Measurements from ENCODE around the gene PPP1R15A. TPM values are rescaled to one million over a fixed set of nuclear protein-coding genes. Genes with fewer than 3 reads are reported as not detected.

Gene PPP1R15A
- total RNA-seq, 1 experiment from 2014 or later = 41.2 TPM

DNA sequence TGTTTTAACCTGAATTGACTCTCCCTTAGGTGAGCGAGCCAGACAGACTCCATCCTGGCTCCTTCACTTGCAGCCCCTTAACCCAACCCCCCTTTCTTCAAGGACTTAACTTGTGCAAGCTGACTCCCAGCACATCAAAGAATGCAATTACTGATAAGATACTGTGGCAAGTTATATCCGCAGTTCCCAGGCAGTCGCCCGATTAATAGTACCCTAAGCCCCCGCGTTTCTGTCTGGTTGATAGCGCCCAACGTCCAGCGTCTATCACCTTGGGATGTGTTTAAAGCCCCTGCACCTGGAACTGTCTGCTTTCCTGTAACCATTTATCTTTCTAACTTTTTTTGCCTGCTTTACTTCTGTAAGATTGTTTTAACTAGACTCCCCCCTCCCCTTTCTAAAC, 42.1 kb upstream of the PPP1R15A start:
- POLR2A ChIA-PET (ENCODE audit: low non-redundant PET) = no interaction called here

DNA sequence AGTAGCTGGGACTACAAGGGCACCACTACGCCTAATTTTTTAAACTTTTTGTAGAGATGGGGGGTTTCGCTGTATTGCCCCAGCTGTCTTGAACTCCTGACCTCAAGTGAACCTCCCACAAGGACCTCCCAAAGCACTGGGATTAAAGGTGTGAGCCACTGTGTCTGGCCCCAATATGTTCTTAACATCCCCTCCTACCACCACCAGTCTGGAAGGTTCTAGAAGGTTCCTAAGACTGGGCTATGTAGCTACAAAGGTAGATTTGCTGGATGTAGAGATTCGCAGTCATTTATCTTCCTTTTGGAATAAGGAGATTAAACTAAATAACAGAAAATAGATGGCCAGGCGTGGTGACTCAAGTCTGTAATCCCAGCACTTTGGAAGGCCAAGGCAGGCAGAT, 41.3 kb upstream of the PPP1R15A start:
- intact Hi-C loops (cut with micrococcal nuclease; ENCODE audit: unreplicated experiment) = no loop called here
- Histone ChIP-seq H3K36me3 (ENCODE audit: insufficient read depth, low read length, poor library complexity, severe bottlenecking) (no peaks in the 10 kb centered on the region), H3K4me3 (ENCODE audit: low read depth, low read length, poor library complexity, severe bottlenecking) (no peak overlapping the region), H3K27ac (ENCODE audit: low read depth, low read length, poor library complexity, severe bottlenecking) (no peak overlapping the region), H3K4me1 (ENCODE audit: insufficient read depth, low read length, poor library complexity, severe bottlenecking) (peaks cover 3% of the 10 kb centered on the region), H3K9me3 (ENCODE audit: low read depth, low read length, poor library complexity, severe bottlenecking) (no peaks in the 10 kb centered on the region), H3K27me3 (replicated peaks; ENCODE audit: insufficient read depth, low read depth, low read length, poor library complexity) (no peaks in the 10 kb centered on the region)
- no peak for DNase-seq (ENCODE audit: low spot score)
- ChIA-PET CTCF (no interaction called here), POLR2A (ENCODE audit: low non-redundant PET) (no interaction called here)
- BruUV-seq (replicated peaks) = no TSS peak
- no peak for TF ChIP-seq EZH2 (IDR thresholded peaks at IDR 0.05; ENCODE audit: borderline replicate concordance, low read depth, low read length, poor library complexity, severe bottlenecking)

More for the DNA sequence above, 42.1 kb upstream of the PPP1R15A start:
- intact Hi-C loops (cut with micrococcal nuclease; ENCODE audit: unreplicated experiment) = no loop called here
- Histone ChIP-seq H3K9me3 (ENCODE audit: low read depth, low read length, poor library complexity, severe bottlenecking) (no peaks in the 10 kb centered on the region), H3K27me3 (replicated peaks; ENCODE audit: insufficient read depth, low read depth, low read length, poor library complexity) (no peaks in the 10 kb centered on the region), H3K36me3 (ENCODE audit: insufficient read depth, low read length, poor library complexity, severe bottlenecking) (no peaks in the 10 kb centered on the region), H3K4me3 (ENCODE audit: low read depth, low read length, poor library complexity, severe bottlenecking) (no peak overlapping the region), H3K27ac (ENCODE audit: low read depth, low read length, poor library complexity, severe bottlenecking) (no peak overlapping the region), H3K4me1 (ENCODE audit: insufficient read depth, low read length, poor library complexity, severe bottlenecking) (no peaks in the 10 kb centered on the region)
- no peak for DNase-seq (ENCODE audit: low spot score)
- BruUV-seq (replicated peaks) = no TSS peak
- TF ChIP-seq, protein P1, sequence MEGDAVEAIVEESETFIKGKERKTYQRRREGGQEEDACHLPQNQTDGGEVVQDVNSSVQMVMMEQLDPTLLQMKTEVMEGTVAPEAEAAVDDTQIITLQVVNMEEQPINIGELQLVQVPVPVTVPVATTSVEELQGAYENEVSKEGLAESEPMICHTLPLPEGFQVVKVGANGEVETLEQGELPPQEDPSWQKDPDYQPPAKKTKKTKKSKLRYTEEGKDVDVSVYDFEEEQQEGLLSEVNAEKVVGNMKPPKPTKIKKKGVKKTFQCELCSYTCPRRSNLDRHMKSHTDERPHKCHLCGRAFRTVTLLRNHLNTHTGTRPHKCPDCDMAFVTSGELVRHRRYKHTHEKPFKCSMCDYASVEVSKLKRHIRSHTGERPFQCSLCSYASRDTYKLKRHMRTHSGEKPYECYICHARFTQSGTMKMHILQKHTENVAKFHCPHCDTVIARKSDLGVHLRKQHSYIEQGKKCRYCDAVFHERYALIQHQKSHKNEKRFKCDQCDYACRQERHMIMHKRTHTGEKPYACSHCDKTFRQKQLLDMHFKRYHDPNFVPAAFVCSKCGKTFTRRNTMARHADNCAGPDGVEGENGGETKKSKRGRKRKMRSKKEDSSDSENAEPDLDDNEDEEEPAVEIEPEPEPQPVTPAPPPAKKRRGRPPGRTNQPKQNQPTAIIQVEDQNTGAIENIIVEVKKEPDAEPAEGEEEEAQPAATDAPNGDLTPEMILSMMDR (conservative IDR thresholded peaks at IDR 0.05; ENCODE audit: low read depth, low read length) = no peak
- no peak for TF ChIP-seq EZH2 (IDR thresholded peaks at IDR 0.05; ENCODE audit: borderline replicate concordance, low read depth, low read length, poor library complexity, severe bottlenecking)
- CTCF ChIA-PET = no interaction called here

DNA sequence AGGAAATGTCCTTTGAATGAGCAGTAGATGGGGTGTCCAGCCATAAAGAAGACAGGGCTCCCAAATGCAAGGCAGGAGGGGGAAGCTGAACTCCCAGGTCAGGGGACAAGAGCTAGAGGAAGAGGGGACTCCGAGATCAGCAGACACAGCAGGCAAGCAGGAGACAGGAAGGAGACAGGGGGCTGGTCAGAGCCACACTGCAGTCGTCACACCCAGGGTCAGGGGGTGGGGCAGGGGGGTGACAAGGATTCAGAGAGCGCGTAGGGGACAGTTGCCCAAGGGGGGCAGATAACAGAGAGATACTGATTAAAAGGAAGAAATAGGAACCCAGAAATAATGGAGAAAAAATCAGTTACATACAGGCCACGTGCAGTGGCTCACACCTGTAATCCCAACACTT, 39.2 kb upstream of the PPP1R15A start:
- Histone ChIP-seq H3K4me3 (ENCODE audit: low read depth, low read length, poor library complexity, severe bottlenecking) (no peak overlapping the region), H3K27ac (ENCODE audit: low read depth, low read length, poor library complexity, severe bottlenecking) (no peak overlapping the region), H3K27me3 (replicated peaks; ENCODE audit: insufficient read depth, low read depth, low read length, poor library complexity) (no peaks in the 10 kb centered on the region), H3K9me3 (ENCODE audit: low read depth, low read length, poor library complexity, severe bottlenecking) (no peaks in the 10 kb centered on the region), H3K4me1 (ENCODE audit: insufficient read depth, low read length, poor library complexity, severe bottlenecking) (peaks cover 13% of the 10 kb centered on the region), H3K36me3 (ENCODE audit: insufficient read depth, low read length, poor library complexity, severe bottlenecking) (no peaks in the 10 kb centered on the region)
- no TSS peak for BruUV-seq (replicated peaks)
- no peak for DNase-seq (ENCODE audit: low spot score)
- CTCF ChIA-PET = no interaction called here
- intact Hi-C loops (cut with micrococcal nuclease; ENCODE audit: unreplicated experiment) = no loop called here
- TF ChIP-seq, protein P1 (conservative IDR thresholded peaks at IDR 0.05; ENCODE audit: low read depth, low read length) = no peak
- TF ChIP-seq EZH2 (IDR thresholded peaks at IDR 0.05; ENCODE audit: borderline replicate concordance, low read depth, low read length, poor library complexity, severe bottlenecking) = no peak
- POLR2A ChIA-PET (ENCODE audit: low non-redundant PET) = no interaction called here

DNA sequence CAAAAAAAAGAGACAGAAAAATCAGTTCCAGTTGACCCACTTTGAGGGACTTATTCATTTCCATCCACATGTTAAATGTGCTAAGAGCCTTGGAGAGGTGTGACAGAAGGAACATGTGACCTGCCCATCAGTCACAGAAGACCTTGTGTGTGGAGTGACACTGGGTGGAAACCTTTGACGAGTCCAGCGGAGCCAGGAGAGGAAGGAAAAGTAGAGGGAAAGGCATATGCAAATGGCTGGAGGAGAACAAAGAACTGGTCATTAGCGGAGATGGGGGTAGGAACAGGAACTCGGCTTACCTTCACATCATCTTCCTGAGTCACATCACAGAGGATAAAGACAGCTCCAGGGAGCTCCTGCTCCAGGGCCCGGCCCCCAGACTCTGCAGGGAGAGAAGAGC, 38.2 kb upstream of the PPP1R15A start:
- intact Hi-C loops (cut with micrococcal nuclease; ENCODE audit: unreplicated experiment) = no loop called here
- Histone ChIP-seq H3K27ac (ENCODE audit: low read depth, low read length, poor library complexity, severe bottlenecking) (no peak overlapping the region), H3K4me1 (ENCODE audit: insufficient read depth, low read length, poor library complexity, severe bottlenecking) (peaks cover 13% of the 10 kb centered on the region), H3K36me3 (ENCODE audit: insufficient read depth, low read length, poor library complexity, severe bottlenecking) (no peaks in the 10 kb centered on the region), H3K27me3 (replicated peaks; ENCODE audit: insufficient read depth, low read depth, low read length, poor library complexity) (no peaks in the 10 kb centered on the region), H3K4me3 (ENCODE audit: low read depth, low read length, poor library complexity, severe bottlenecking) (no peak overlapping the region), H3K9me3 (ENCODE audit: low read depth, low read length, poor library complexity, severe bottlenecking) (no peaks in the 10 kb centered on the region)
- BruUV-seq (replicated peaks) = no TSS peak
- TF ChIP-seq, protein P1 (conservative IDR thresholded peaks at IDR 0.05; ENCODE audit: low read depth, low read length) = no peak
- no peak for TF ChIP-seq EZH2 (IDR thresholded peaks at IDR 0.05; ENCODE audit: borderline replicate concordance, low read depth, low read length, poor library complexity, severe bottlenecking)
- ChIA-PET POLR2A (ENCODE audit: low non-redundant PET) (no interaction called here), CTCF (no interaction called here)
- DNase-seq (ENCODE audit: low spot score) = no peak
